WTC11 (cell line): Measurements from ENCODE around the gene CCNB1. TPM values are rescaled to one million over a fixed set of nuclear protein-coding genes. Genes with fewer than 3 reads are reported as not detected.
A peak's percentile ranks its signal among the peaks of the same experiment; 100 is the strongest.

Source experiments
- ATAC-seq: fragments of 200-7000 bp; cut with Tn5 transposase; 2 replicates; pipeline ENCODE4 v1.10.0; 2021; ENCODE audit warnings: mild to moderate bottlenecking, moderate library complexity
- CTCF ChIA-PET: fragments of 300-600 bp; sonication (Branson Sonifier 250); formaldehyde crosslinking; loops from one replicate; lab custom pipeline; 2021; ENCODE audit warnings: antibody characterized with exemption; lab: Charles Lee
- POLR2A ChIA-PET: fragments of 350-600 bp; sonication (Branson Sonifier 250); formaldehyde crosslinking; loops from one replicate; lab custom pipeline; 2021; ENCODE audit warnings: antibody characterized with exemption; lab: Charles Lee
- DNase-seq: peaks from one replicate; pipeline ENCODE4 v3.0.0; 2021; ENCODE audit warnings: low spot score
- H3K27ac Mint-ChIP-seq: 2 replicates; pipeline ENCODE4 v1.8.0; 2021; ENCODE audit warnings: mixed read lengths
- H3K27me3 Mint-ChIP-seq: 2 replicates; pipeline ENCODE4 v1.8.0; 2021; ENCODE audit warnings: low read depth, mild to moderate bottlenecking, moderate library complexity, mixed read lengths
- H3K36me3 Mint-ChIP-seq: 2 replicates; pipeline ENCODE4 v1.8.0; 2021; ENCODE audit warnings: mixed read lengths
- H3K4me1 Mint-ChIP-seq: 2 replicates; pipeline ENCODE4 v1.8.0; 2022; ENCODE audit warnings: mixed read lengths
- H3K4me3 Mint-ChIP-seq: 2 replicates; pipeline ENCODE4 v1.8.0; 2021; ENCODE audit warnings: mild to moderate bottlenecking, moderate library complexity, mixed read lengths
- H3K9me3 Mint-ChIP-seq: 2 replicates; pipeline ENCODE4 v1.8.0; 2021; ENCODE audit warnings: mixed read lengths
- E2F5 ChIP-seq: sonication (generic); formaldehyde crosslinking; IDR thresholded peaks from 2 replicates; pipeline ENCODE4 v1.8.1; 2022; ENCODE audit warnings: mild to moderate bottlenecking, moderate library complexity, missing genetic modification reagents
- FOXP1 ChIP-seq: sonication (generic); formaldehyde crosslinking; IDR thresholded peaks from 2 replicates; pipeline ENCODE4 v1.8.0; 2022; ENCODE audit warnings: missing genetic modification reagents, mild to moderate bottlenecking, moderate library complexity, borderline replicate concordance
- GABPB1 ChIP-seq: sonication (generic); formaldehyde crosslinking; IDR thresholded peaks from 2 replicates; pipeline ENCODE4 v1.8.1; 2023; ENCODE audit warnings: mild to moderate bottlenecking, missing genetic modification reagents
- GRHL2 ChIP-seq: fragments of 250-450 bp; sonication (Bioruptor Pico); IDR thresholded peaks from 2 replicates; pipeline ENCODE4 v1.8.0; 2022; ENCODE audit warnings: mild to moderate bottlenecking, moderate library complexity; ENCODE audit not compliant: insufficient replicate concordance, severe bottlenecking
- GTF2I ChIP-seq: fragments of 250-450 bp; sonication (Bioruptor Pico); conservative IDR thresholded peaks from 2 replicates; pipeline ENCODE4 v1.4.0; 2021; ENCODE audit warnings: mild to moderate bottlenecking
- IRF1 ChIP-seq: sonication (generic); formaldehyde crosslinking; IDR thresholded peaks from 2 replicates; pipeline ENCODE4 v1.8.0; 2023; ENCODE audit warnings: missing genetic modification reagents
- JUN ChIP-seq: sonication (generic); formaldehyde crosslinking; IDR thresholded peaks from 2 replicates; pipeline ENCODE4 v1.8.0; 2023; ENCODE audit warnings: mild to moderate bottlenecking, missing genetic modification reagents
- NFATC4 ChIP-seq: fragments of 250-450 bp; sonication (Bioruptor Pico); IDR thresholded peaks from 2 replicates; pipeline ENCODE4 v1.9.0; 2021; ENCODE audit warnings: mild to moderate bottlenecking
- OVOL2 ChIP-seq: fragments of 250-450 bp; sonication (Bioruptor Pico); IDR thresholded peaks from 2 replicates; pipeline ENCODE4 v1.9.0; 2021; ENCODE audit warnings: mild to moderate bottlenecking, borderline replicate concordance
- PRRX2 ChIP-seq: fragments of 250-450 bp; sonication (Bioruptor Pico); IDR thresholded peaks from 2 replicates; pipeline ENCODE4 v1.8.0; 2021; ENCODE audit warnings: mild to moderate bottlenecking
- STAT6 ChIP-seq: sonication (generic); formaldehyde crosslinking; conservative IDR thresholded peaks from 2 replicates; pipeline ENCODE4 v1.8.1; 2023; ENCODE audit warnings: mild to moderate bottlenecking, low read depth, missing genetic modification reagents, moderate library complexity
- ZNF121 ChIP-seq: sonication (generic); formaldehyde crosslinking; IDR thresholded peaks from 2 replicates; pipeline ENCODE4 v1.8.0; 2023; ENCODE audit warnings: missing genetic modification reagents
- ZNF232 ChIP-seq: sonication (generic); formaldehyde crosslinking; IDR thresholded peaks from 2 replicates; pipeline ENCODE4 v1.8.0; 2022; ENCODE audit warnings: mild to moderate bottlenecking, missing genetic modification reagents
- ZNF317 ChIP-seq: sonication (generic); formaldehyde crosslinking; IDR thresholded peaks from 2 replicates; pipeline ENCODE4 v1.8.1; 2023; ENCODE audit warnings: low read depth, mild to moderate bottlenecking, moderate library complexity, missing genetic modification reagents, borderline replicate concordance
- ZSCAN18 ChIP-seq: fragments of 250-450 bp; sonication (Bioruptor Pico); IDR thresholded peaks from 2 replicates; pipeline ENCODE4 v2.1.2; 2022; ENCODE audit warnings: mild to moderate bottlenecking, moderate library complexity
- total RNA-seq: library from RNA; stranded (reverse); gene quantifications from 3 replicates; pipeline ENCODE4 v1.2.3, GENCODE V29; 2021
- TF ChIP-seq, protein P1 (sequence below): sonication (generic); formaldehyde crosslinking; IDR thresholded peaks from 2 replicates; pipeline ENCODE4 v1.8.0; 2023; ENCODE audit warnings: missing genetic modification reagents, mild to moderate bottlenecking, borderline replicate concordance
- TF ChIP-seq, protein P2 (sequence below): fragments of 250-450 bp; sonication (Bioruptor Pico); IDR thresholded peaks from 2 replicates; pipeline ENCODE4 v1.9.0; 2021; ENCODE audit warnings: mild to moderate bottlenecking

CCNB1 gene
- total RNA-seq, 1 experiment from 2014 or later = 312 TPM

DNA sequence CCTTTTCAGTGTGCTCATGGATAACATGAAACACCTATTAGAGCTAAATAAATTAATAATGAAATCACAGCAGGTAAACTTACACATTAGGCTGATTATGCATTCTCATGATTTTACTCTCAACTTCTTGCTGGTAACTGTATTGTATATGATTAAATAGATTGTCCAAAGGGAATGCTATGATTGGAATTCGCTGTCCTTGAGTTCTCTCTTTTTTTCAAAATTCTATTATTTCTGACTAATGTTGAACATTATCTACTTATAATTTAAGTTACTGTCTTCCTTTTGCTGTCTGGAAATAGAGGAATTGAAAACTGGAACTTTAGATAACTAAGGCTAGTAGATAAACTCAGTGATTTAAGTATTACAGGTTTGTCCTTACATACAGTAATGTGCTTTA, 35.5 kb downstream of the CCNB1 start (continued):
- no peak for TF ChIP-seq ZSCAN18 (CRISPR knock-in tag)
- no peak for TF ChIP-seq ZNF232 (CRISPR knock-in tag)
- TF ChIP-seq ZNF121 (CRISPR knock-in tag) = no peak
- TF ChIP-seq, protein P1, sequence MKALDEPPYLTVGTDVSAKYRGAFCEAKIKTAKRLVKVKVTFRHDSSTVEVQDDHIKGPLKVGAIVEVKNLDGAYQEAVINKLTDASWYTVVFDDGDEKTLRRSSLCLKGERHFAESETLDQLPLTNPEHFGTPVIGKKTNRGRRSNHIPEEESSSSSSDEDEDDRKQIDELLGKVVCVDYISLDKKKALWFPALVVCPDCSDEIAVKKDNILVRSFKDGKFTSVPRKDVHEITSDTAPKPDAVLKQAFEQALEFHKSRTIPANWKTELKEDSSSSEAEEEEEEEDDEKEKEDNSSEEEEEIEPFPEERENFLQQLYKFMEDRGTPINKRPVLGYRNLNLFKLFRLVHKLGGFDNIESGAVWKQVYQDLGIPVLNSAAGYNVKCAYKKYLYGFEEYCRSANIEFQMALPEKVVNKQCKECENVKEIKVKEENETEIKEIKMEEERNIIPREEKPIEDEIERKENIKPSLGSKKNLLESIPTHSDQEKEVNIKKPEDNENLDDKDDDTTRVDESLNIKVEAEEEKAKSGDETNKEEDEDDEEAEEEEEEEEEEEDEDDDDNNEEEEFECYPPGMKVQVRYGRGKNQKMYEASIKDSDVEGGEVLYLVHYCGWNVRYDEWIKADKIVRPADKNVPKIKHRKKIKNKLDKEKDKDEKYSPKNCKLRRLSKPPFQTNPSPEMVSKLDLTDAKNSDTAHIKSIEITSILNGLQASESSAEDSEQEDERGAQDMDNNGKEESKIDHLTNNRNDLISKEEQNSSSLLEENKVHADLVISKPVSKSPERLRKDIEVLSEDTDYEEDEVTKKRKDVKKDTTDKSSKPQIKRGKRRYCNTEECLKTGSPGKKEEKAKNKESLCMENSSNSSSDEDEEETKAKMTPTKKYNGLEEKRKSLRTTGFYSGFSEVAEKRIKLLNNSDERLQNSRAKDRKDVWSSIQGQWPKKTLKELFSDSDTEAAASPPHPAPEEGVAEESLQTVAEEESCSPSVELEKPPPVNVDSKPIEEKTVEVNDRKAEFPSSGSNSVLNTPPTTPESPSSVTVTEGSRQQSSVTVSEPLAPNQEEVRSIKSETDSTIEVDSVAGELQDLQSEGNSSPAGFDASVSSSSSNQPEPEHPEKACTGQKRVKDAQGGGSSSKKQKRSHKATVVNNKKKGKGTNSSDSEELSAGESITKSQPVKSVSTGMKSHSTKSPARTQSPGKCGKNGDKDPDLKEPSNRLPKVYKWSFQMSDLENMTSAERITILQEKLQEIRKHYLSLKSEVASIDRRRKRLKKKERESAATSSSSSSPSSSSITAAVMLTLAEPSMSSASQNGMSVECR = no peak
- no peak for TF ChIP-seq FOXP1 (CRISPR knock-in tag)

DNA sequence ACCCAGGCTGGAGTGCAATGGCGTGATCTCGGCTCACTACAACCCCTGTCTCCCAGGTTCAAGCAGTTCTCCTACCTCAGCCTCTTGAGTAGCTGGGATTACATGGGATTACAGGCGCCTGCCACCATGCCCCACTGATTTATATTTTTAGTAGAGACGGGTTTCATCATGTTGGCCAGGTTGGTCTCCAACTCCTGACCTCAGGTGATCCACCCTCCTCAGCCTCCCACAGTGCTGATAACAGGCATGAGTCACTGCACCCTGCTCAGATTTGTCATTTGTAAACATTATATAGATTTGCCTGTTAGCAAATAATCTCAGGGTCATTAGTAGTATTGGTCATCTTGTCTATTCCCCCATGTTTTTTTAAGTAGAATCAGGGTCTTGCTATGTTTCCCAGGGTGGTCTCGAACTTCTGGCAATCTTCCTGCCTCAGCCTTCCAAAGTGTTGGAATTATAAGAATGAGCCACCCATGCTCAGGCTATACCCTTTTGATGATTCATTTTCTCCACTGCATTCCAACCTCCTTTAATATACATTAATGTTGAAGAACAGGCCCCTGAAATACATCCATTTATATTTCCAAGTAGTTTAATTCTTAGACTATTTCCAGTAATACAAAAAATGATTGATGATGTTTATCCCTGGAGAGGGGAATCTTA, 39.7 kb downstream of the CCNB1 start:
- no peaks in the 10 kb centered on the region for H3K9me3 Mint-ChIP-seq
- no peak overlapping the region for H3K4me3 Mint-ChIP-seq
- POLR2A ChIA-PET = no interaction called here
- peaks cover 52% of the 10 kb centered on the region for H3K36me3 Mint-ChIP-seq
- no peak overlapping the region for H3K27ac Mint-ChIP-seq
- H3K27me3 Mint-ChIP-seq = no peaks in the 10 kb centered on the region
- no peaks in the 10 kb centered on the region for H3K4me1 Mint-ChIP-seq
- CTCF ChIA-PET = no interaction called here
- ATAC-seq = no peak
- no peak for DNase-seq
- TF ChIP-seq GABPB1 (CRISPR knock-in tag) (peak; percentile 50; the same call in 1 of the 2 replicates), FOXP1 (CRISPR knock-in tag) (no peak)
- TF ChIP-seq, all 79 proteins: peak for 1

DNA sequence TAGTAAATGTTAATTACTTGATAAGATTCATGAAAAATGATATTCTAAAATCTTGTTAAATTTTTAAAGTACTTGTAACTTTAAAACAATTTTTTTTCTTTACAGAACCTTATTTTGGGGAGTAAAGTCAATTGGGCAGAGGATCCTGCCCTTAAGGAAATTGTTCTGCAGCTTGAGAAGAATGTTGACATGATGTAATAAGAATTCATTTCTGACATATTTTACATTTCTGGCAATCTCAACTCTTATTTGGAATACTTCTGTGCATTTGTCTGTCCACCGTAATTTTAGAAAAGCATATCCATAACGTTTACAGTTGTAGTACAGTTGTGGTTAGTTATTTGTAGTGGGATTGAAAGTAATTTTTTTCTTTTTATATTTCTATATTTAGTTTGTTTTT, 42.7 kb downstream of the CCNB1 start:
- Mint-ChIP-seq H3K36me3 (peaks cover 38% of the 10 kb centered on the region), H3K27me3 (no peaks in the 10 kb centered on the region), H3K4me1 (no peaks in the 10 kb centered on the region), H3K9me3 (no peaks in the 10 kb centered on the region), H3K4me3 (no peak overlapping the region), H3K27ac (no peak overlapping the region)
- ChIA-PET POLR2A (interaction anchor here (0.5 kb wide), 1 partner anchor 43 kb away, joined by 7 read pairs; no protein-coding TSS in a partner anchor), CTCF (interaction anchor here (3.0 kb wide), 1 partner anchor 116 kb away, joined by 10 read pairs; the partner anchor contains the start of gene SLC30A5)
- ATAC-seq (no peak), DNase-seq (no peak)
- TF ChIP-seq IRF1 (CRISPR knock-in tag) = no peak
- TF ChIP-seq E2F5 (CRISPR knock-in tag) = no peak
- no peak for TF ChIP-seq GRHL2 (CRISPR knock-in tag)
- no peak for TF ChIP-seq STAT6 (CRISPR knock-in tag)
- TF ChIP-seq GTF2I = no peak
- TF ChIP-seq, protein P2, sequence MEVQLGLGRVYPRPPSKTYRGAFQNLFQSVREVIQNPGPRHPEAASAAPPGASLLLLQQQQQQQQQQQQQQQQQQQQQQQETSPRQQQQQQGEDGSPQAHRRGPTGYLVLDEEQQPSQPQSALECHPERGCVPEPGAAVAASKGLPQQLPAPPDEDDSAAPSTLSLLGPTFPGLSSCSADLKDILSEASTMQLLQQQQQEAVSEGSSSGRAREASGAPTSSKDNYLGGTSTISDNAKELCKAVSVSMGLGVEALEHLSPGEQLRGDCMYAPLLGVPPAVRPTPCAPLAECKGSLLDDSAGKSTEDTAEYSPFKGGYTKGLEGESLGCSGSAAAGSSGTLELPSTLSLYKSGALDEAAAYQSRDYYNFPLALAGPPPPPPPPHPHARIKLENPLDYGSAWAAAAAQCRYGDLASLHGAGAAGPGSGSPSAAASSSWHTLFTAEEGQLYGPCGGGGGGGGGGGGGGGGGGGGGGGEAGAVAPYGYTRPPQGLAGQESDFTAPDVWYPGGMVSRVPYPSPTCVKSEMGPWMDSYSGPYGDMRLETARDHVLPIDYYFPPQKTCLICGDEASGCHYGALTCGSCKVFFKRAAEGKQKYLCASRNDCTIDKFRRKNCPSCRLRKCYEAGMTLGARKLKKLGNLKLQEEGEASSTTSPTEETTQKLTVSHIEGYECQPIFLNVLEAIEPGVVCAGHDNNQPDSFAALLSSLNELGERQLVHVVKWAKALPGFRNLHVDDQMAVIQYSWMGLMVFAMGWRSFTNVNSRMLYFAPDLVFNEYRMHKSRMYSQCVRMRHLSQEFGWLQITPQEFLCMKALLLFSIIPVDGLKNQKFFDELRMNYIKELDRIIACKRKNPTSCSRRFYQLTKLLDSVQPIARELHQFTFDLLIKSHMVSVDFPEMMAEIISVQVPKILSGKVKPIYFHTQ (CRISPR knock-in tag) = no peak
- TF ChIP-seq ZNF317 = no peak
- TF ChIP-seq JUN = no peak
- TF ChIP-seq NFATC4 (CRISPR knock-in tag) = no peak
- TF ChIP-seq PRRX2 = no peak
- TF ChIP-seq OVOL2 (CRISPR knock-in tag) = no peak
- TF ChIP-seq ZSCAN18 (CRISPR knock-in tag) = no peak
